SK-N-MC (cell line): ENCODE results near the gene MTAP.

Source experiments
- EZH2 ChIP-seq: fragments of 200-600 bp; sonication (generic); IDR thresholded peaks from one replicate; pipeline ENCODE4 v1.6.1; 2017; ENCODE audit warnings: antibody characterized with exemption
- FOXP2 ChIP-seq: optimal IDR thresholded peaks from 2 replicates; pipeline ENCODE3; 2011; ENCODE audit warnings: mild to moderate bottlenecking, moderate library complexity; ENCODE audit not compliant: insufficient read depth; ENCODE audit errors: extremely low read length, control extremely low read depth
- POLR2AphosphoS5 ChIP-seq: IDR thresholded peaks from 2 replicates; pipeline ENCODE4 v1.6.1; 2012; ENCODE audit warnings: mild to moderate bottlenecking, low read depth, low read length, borderline replicate concordance

DNA sequence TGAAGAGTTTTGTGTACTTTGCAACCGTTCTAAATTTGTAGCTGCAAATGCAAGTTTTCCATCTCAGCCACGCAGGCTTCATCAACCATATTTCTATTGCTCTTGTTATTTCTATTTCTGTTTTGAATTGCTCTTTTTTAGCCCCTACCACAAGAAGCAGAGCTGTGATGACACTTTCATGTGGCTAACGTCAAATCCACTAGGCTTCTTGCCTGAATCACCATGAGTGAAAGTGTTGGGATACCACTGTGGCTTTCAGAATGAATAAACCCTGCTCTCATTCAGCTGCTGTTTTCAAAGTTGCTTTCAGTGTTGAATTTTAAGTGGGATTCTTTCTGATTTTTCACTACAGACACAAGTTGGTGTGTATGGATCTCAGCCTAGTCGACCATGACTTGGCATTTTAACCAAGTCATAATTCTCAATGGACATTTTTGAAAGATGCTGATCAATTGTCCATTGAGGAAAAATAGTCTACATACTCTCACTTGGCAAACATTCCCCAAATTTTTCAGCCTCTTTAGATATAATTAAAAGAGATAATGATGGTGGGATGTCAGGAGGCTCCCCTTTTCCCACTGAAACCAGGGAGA is 41.0 kb upstream of the MTAP start:
- TF ChIP-seq POLR2AphosphoS5, result no peak
- no peak for TF ChIP-seq EZH2
- no peak for TF ChIP-seq FOXP2
